Fibroblast of villous mesenchyme (primary cell): ENCODE data around the gene ABHD4. TPM values are rescaled to one million over a fixed set of nuclear protein-coding genes. Genes with fewer than 3 reads are reported as not detected.
"Not testable (repeated sequence)": the region's sequence is repeated elsewhere in the genome, so short reads cannot be mapped to it uniquely, and the experiment has no call there.

Experiments used
- DNase-seq: peaks from one replicate; pipeline ENCODE4 v3.0.0-alpha.2; 2010; ENCODE audit warnings: low read depth
- H3K4me3 ChIP-seq: 2 replicates; pipeline ENCODE4 v1.5.1; 2011; ENCODE audit warnings: low read depth, mild to moderate bottlenecking, low read length
- total RNA-seq: library from RNA; depleted of rRNA; stranded (reverse); fragments of >200 nt; gene quantifications from 2 replicates; pipeline ENCODE4 v1.2.3, GENCODE V29; 2012
- TF ChIP-seq, protein P1 (sequence below): IDR thresholded peaks from 2 replicates; pipeline ENCODE4 v1.5.1; 2012; ENCODE audit warnings: low read depth, mild to moderate bottlenecking, low read length; ENCODE audit not compliant: insufficient read depth

Gene ABHD4
- total RNA-seq, 1 donor: 13.4 TPM

- no peak overlapping the region for H3K4me3 ChIP-seq
- TF ChIP-seq, protein P1, sequence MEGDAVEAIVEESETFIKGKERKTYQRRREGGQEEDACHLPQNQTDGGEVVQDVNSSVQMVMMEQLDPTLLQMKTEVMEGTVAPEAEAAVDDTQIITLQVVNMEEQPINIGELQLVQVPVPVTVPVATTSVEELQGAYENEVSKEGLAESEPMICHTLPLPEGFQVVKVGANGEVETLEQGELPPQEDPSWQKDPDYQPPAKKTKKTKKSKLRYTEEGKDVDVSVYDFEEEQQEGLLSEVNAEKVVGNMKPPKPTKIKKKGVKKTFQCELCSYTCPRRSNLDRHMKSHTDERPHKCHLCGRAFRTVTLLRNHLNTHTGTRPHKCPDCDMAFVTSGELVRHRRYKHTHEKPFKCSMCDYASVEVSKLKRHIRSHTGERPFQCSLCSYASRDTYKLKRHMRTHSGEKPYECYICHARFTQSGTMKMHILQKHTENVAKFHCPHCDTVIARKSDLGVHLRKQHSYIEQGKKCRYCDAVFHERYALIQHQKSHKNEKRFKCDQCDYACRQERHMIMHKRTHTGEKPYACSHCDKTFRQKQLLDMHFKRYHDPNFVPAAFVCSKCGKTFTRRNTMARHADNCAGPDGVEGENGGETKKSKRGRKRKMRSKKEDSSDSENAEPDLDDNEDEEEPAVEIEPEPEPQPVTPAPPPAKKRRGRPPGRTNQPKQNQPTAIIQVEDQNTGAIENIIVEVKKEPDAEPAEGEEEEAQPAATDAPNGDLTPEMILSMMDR: no peak
- no peak for DNase-seq
Observed at GRCh38 chr14:22610931-22611330, 12.8 kb downstream of the ABHD4 start.

DNA sequence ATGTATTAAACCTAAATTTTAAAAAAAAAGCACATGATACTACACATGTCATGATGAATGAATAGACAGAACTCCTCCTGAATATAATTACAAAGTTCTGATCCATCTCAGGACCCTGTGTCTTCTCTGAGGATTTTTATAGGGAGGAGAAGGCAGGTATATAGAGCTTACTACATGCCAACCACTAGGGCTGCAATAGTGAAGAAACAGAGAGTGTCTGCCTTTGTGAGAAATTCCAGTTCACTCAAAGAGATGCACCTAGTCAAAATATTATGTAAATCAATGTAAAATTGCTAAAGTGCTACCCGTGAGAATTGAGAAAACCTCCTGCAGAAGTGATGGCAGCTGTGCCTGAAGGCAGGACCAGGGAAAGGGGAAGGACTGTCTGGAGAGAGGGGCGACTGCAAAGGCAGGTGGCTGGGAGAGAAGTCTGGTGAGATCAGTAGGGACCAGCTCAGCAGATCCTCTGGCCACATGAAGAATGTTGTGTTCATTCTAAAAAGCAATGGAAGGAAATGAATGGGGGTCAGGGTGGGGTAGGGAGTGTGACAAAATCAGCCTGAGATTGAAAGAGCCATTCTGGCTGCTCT lies 15.1 kb downstream of the ABHD4 start:
- H3K4me3 ChIP-seq: no peak overlapping the region
- TF ChIP-seq, protein P1: peak; percentile 39
- peak; percentile 20 for DNase-seq

- no peak overlapping the region for H3K4me3 ChIP-seq
- no peak for DNase-seq
- TF ChIP-seq, protein P1: no peak
Observed at GRCh38 chr14:22613736-22614239, 15.7 kb downstream of the ABHD4 start.

DNA sequence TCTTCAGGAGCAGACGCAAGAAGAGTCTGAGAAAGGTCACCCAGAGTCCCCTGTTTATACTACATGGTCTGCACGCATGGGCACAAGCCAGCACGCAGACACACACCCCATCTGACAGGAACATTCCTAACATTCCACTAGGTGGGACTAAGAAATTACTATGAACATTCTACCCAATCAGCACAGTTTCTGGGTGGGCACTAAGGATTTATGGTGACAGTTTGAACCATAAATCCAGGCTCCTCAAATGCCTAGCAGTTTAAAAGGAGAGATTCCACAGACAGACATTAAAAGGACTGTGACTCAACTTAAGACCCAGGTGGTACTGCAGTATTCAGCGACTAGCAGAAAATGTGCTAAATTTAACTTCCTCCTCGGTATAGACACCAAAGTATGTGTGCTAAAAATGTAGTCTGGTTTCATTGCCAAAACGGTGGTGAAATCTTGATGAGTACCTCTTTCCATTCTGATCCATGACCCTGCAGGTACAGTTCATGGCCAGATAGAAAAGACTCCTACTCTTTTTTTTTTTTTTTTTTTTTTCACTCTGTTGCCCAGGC lies 16.2 kb downstream of the ABHD4 start:
- DNase-seq: peak; percentile 98
- no peak overlapping the region for H3K4me3 ChIP-seq
- TF ChIP-seq, protein P1: no peak

DNA sequence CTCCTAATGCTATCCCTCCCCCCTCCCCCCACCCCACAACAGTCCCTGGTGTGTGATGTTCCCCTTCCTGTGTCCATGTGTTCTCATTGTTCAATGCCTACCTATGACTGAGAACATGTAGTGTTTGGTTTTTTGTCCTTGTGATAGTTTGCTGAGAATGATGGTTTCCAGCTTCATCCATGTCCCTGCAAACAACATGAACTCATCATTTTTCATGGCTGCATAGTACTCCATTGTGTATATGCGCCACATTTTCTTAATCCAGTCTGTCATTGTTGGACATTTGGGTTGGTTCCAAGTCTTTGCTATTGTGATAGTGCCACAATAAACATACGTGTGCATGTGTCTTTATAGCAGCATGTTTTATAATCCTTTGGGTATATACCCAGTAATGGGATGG lies 17.7 kb downstream of the ABHD4 start:
- DNase-seq: not testable (repeated sequence)

DNA sequence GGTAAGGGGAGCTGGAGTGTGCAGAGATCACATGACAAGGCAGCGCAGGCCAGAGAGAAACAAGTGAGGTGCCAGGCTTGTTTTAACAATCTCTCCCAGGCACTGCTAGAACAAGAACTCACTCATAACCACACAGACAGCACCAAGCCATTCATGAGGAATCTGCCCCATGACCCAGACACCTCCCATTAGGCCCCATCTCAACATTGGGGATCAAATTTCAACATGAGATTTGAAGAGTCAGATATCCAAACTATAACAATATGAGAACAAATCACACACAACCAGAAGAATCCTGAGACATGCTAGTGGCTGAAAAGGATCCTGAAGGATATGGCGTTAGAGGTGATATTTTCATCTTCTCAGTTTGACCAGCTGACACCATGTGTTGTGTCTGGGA lies 24.2 kb downstream of the ABHD4 start:
- peak; percentile 70 for DNase-seq
- H3K4me3 ChIP-seq: no peak overlapping the region
- TF ChIP-seq, protein P1: no peak

More for the DNA sequence above, 17.7 kb downstream of the ABHD4 start:
- H3K4me3 ChIP-seq: not testable (repeated sequence)

- TF ChIP-seq, protein P1: no peak
- no peak overlapping the region for H3K4me3 ChIP-seq
- no peak for DNase-seq
Observed at GRCh38 chr14:22623047-22623446, 24.9 kb downstream of the ABHD4 start.
